ENCODE results near the gene DCST2.

GRCh38 chr1:155079210-155079486, 45.6 kb upstream of the DCST2 start:
- TF ChIP-seq YY1 (IDR thresholded peaks at IDR 0.05; ENCODE audit: insufficient read depth, insufficient read length) (no peak), ZNF274 (IDR thresholded peaks at IDR 0.05; ENCODE audit: low read depth, low read length) (no peak)
